H1 (cell line): ENCODE data around the gene GADD45A. TPM values are rescaled to one million over a fixed set of nuclear protein-coding genes. Genes with fewer than 3 reads are reported as not detected.

Source experiments
- CTCF ChIA-PET: fragments of 300-600 bp; sonication (Branson Sonifier 250); formaldehyde crosslinking; loops from one replicate; lab custom pipeline; 2021; ENCODE audit not compliant: partially characterized antibody; lab: Charles Lee
- POLR2A ChIA-PET: fragments of 300-600 bp; sonication (Branson Sonifier 250); formaldehyde crosslinking; loops from one replicate; lab custom pipeline; 2021; ENCODE audit warnings: inconsistent platforms; ENCODE audit not compliant: partially characterized antibody; lab: Charles Lee
- DNase-seq, 2 experiments: peaks; one replicate each; pipeline versions ENCODE4 v3.0.0 to v3.0.0-alpha.2; 2010 to 2022; ENCODE audit warnings: low spot score in 2 of 2, low read depth in 1 of 2, mixed read lengths in 1 of 2
- FAIRE-seq: peaks from 2 replicates; lab custom pipeline; 2011; peaks lifted over from hg19 to GRCh38; lab: Jason Lieb, UNC
- H2AFZ ChIP-seq: 2 replicates; pipeline ENCODE4 v1.8.1; 2012; ENCODE audit warnings: low read length, inconsistent platforms
- H2AK5ac ChIP-seq: 2 replicates; pipeline ENCODE4 v1.6.1; 2013; ENCODE audit warnings: low read depth, low read length
- H2BK120ac ChIP-seq: replicated peaks from 2 replicates; pipeline ENCODE3; 2013; ENCODE audit warnings: low read depth, low read length, inconsistent platforms
- H2BK12ac ChIP-seq: 2 replicates; pipeline ENCODE4 v1.6.1; 2013; ENCODE audit warnings: low read depth, low read length
- H2BK15ac ChIP-seq: 2 replicates; pipeline ENCODE4 v1.6.1; 2013; ENCODE audit warnings: low read length
- H2BK20ac ChIP-seq: 2 replicates; pipeline ENCODE4 v1.6.1; 2013; ENCODE audit warnings: low read length
- H2BK5ac ChIP-seq: 2 replicates; pipeline ENCODE4 v1.6.1; 2013; ENCODE audit warnings: low read depth, low read length
- H3K14ac ChIP-seq: 2 replicates; pipeline ENCODE4 v1.6.1; 2013; ENCODE audit warnings: inconsistent platforms; ENCODE audit not compliant: insufficient read length
- H3K18ac ChIP-seq: 2 replicates; pipeline ENCODE4 v1.6.1; 2013; ENCODE audit warnings: low read length; ENCODE audit errors: extremely low read depth
- H3K23ac ChIP-seq: 2 replicates; pipeline ENCODE4 v1.6.1; 2013; ENCODE audit warnings: inconsistent platforms; ENCODE audit not compliant: insufficient read length
- H3K23me2 ChIP-seq: 2 replicates; pipeline ENCODE4 v1.6.1; 2013; ENCODE audit warnings: low read depth, low read length
- H3K27ac ChIP-seq: 2 replicates; pipeline ENCODE4 v1.6.1; 2011; ENCODE audit warnings: low read depth, low read length, inconsistent platforms
- H3K27me3 ChIP-seq, 4 experiments: replicated peaks in 1 of 4; 1 replicate in 1 of 4; 2 replicates in 3 of 4; pipeline versions ENCODE4 v1.6.1 to v1.8.1; 2011 to 2013; ENCODE audit warnings: low read length in 3 of 4, mild to moderate bottlenecking in 3 of 4, inconsistent platforms in 2 of 4, mixed read lengths in 2 of 4, moderate library complexity in 1 of 4; ENCODE audit not compliant: control insufficient read depth in 3 of 4, insufficient read depth in 3 of 4; ENCODE audit errors: extremely low read depth in 1 of 4
- H3K36me3 ChIP-seq, 4 experiments: 2 replicates each; pipeline versions ENCODE4 v1.6.1 to v1.8.1; 2011 to 2013; ENCODE audit warnings: mild to moderate bottlenecking in 4 of 4, low read length in 3 of 4, moderate library complexity in 2 of 4, control low read depth in 1 of 4, inconsistent platforms in 1 of 4; ENCODE audit not compliant: insufficient read depth in 4 of 4, control insufficient read depth in 2 of 4
- H3K4ac ChIP-seq: replicated peaks from 2 replicates; pipeline ENCODE3; 2013; ENCODE audit warnings: low read length, low read depth, mixed read lengths, inconsistent platforms; ENCODE audit not compliant: insufficient read length
- H3K4me1 ChIP-seq, 4 experiments: replicated peaks in 1 of 4; 1 replicate in 1 of 4; 2 replicates in 3 of 4; pipeline versions ENCODE4 v1.6.1 to v1.8.1; 2011 to 2013; ENCODE audit warnings: low read length in 3 of 4, inconsistent platforms in 2 of 4, mixed read lengths in 1 of 4; ENCODE audit not compliant: insufficient read depth in 4 of 4, control insufficient read depth in 3 of 4
- H3K4me2 ChIP-seq, 2 experiments: 2 replicates each; pipeline versions ENCODE4 v1.6.1 to v1.8.1; 2011 to 2013; ENCODE audit warnings: low read depth in 2 of 2, low read length in 2 of 2, control low read depth in 1 of 2, inconsistent platforms in 1 of 2, mild to moderate bottlenecking in 1 of 2; ENCODE audit not compliant: insufficient read depth in 1 of 2
- H3K4me3 ChIP-seq, 4 experiments: fragments of 200-600, 300-600 bp in 1 of 4; sonication (generic), shearing (Covaris generic), sonication (Bioruptor Twin) in 1 of 4; 2 replicates each; pipeline versions ENCODE4 v1.5.1 to v1.8.1; 2011 to 2016; ENCODE audit warnings: low read length in 4 of 4, low read depth in 3 of 4, control low read depth in 2 of 4, inconsistent platforms in 2 of 4, mild to moderate bottlenecking in 2 of 4, mixed read lengths in 1 of 4, moderate library complexity in 1 of 4; ENCODE audit not compliant: insufficient read depth in 2 of 4; ENCODE audit errors: extremely low read depth in 1 of 4
- H3K56ac ChIP-seq: replicated peaks from 2 replicates; pipeline ENCODE3; 2013; ENCODE audit warnings: low read depth, mild to moderate bottlenecking, mixed read lengths, low read length, inconsistent platforms; ENCODE audit not compliant: insufficient read length
- H3K79me1 ChIP-seq: 2 replicates; pipeline ENCODE4 v1.6.1; 2013; ENCODE audit warnings: low read depth, low read length, control low read depth
- H3K79me2 ChIP-seq, 2 experiments: 2 replicates each; pipeline versions ENCODE4 v1.6.1 to v1.8.1; 2012 to 2013; ENCODE audit warnings: low read length in 2 of 2, mild to moderate bottlenecking in 2 of 2, inconsistent platforms in 1 of 2; ENCODE audit not compliant: insufficient read depth in 2 of 2, control insufficient read depth in 1 of 2
- H3K9ac ChIP-seq, 4 experiments: replicated peaks in 1 of 4; 1 replicate in 1 of 4; 2 replicates in 3 of 4; pipeline versions ENCODE4 v1.6.1 to v1.8.1; 2011 to 2013; ENCODE audit warnings: low read depth in 3 of 4, low read length in 3 of 4, control low read depth in 2 of 4, mild to moderate bottlenecking in 2 of 4, moderate library complexity in 2 of 4, inconsistent platforms in 1 of 4; ENCODE audit errors: extremely low read depth in 1 of 4
- H3K9me3 ChIP-seq, 2 experiments: 2 replicates each; pipeline versions ENCODE4 v1.6.1 to v1.8.1; 2012 to 2013; ENCODE audit warnings: mild to moderate bottlenecking in 2 of 2, moderate library complexity in 2 of 2, control low read depth in 1 of 2, inconsistent platforms in 1 of 2, low read depth in 1 of 2, low read length in 1 of 2, mixed read lengths in 1 of 2; ENCODE audit not compliant: insufficient read depth in 2 of 2
- H4K20me1 ChIP-seq, 2 experiments: replicated peaks in 1 of 2; 2 replicates each; pipeline versions ENCODE3 to v1.8.1; 2011 to 2013; ENCODE audit warnings: inconsistent platforms in 2 of 2, low read length in 2 of 2, mild to moderate bottlenecking in 1 of 2; ENCODE audit not compliant: insufficient read depth in 2 of 2, control insufficient read depth in 1 of 2
- H4K5ac ChIP-seq: 2 replicates; pipeline ENCODE4 v1.6.1; 2013; ENCODE audit warnings: low read length, low read depth, mixed read lengths, inconsistent platforms; ENCODE audit not compliant: insufficient read length
- H4K8ac ChIP-seq: 2 replicates; pipeline ENCODE4 v1.8.0; 2013; ENCODE audit warnings: mild to moderate bottlenecking, moderate library complexity, low read length, inconsistent platforms; ENCODE audit not compliant: insufficient read depth; ENCODE audit errors: extremely low read depth
- H4K91ac ChIP-seq: replicated peaks from 2 replicates; pipeline ENCODE3; 2013; ENCODE audit warnings: low read length, mixed read lengths, inconsistent platforms; ENCODE audit not compliant: insufficient read length
- WGBS, 2 experiments: shearing (Covaris generic) in 1 of 2; methylation state at CpG; one replicate each; pipeline versions ENCODE4 v1.1.6 to v1.1.7; 2013 to 2015; ENCODE audit warnings: low lambda C conversion rate in 2 of 2, mixed read lengths in 2 of 2, inconsistent platforms in 1 of 2, low coverage in 1 of 2, missing lambda C conversion rate in 1 of 2; ENCODE audit not compliant: insufficient replicate concordance in 2 of 2, insufficient coverage in 1 of 2, insufficient read length in 1 of 2; ENCODE audit errors: extremely low coverage in 1 of 2, missing lambda C conversion rate in 1 of 2; 5-methylcytosine and 5-hydroxymethylcytosine counted together
- polyA plus RNA-seq, 7 experiments: library from polyadenylated mRNA; depleted of rRNA in 3 of 7; stranded (reverse) in 5 of 7; unstranded in 2 of 7; fragments of >200 nt in 5 of 7; fragments of 200-250 nt in 2 of 7; gene quantifications; 1 replicate in 5 of 7; 2 replicates in 1 of 7; 4 replicates in 1 of 7; pipeline versions ENCODE4 v1.2.1 to v1.2.3, GENCODE V29; 2011 to 2013; ENCODE audit warnings: missing spikeins in 2 of 7, mixed read lengths in 2 of 7
- total RNA-seq: library from RNA; stranded (reverse); fragmentation: NEBNext Ultra II Directional; extraction: Animal tissue kit (Norgen Biotek cat#: 25700); gene quantifications from 2 replicates; pipeline ENCODE4 v1.2.1, GENCODE V29; 2021
- TF ChIP-seq, protein P1 (sequence below): IDR thresholded peaks from 2 replicates; pipeline ENCODE4 v1.6.1; 2011; ENCODE audit warnings: low read depth, mild to moderate bottlenecking, low read length; ENCODE audit not compliant: insufficient read depth

GADD45A gene
- total and polyA plus RNA-seq, 2 of the 8 experiments (the other 6 are each of a cell fraction or from before 2014, with no cell fraction given): 7.6 to 15.6 TPM

DNA sequence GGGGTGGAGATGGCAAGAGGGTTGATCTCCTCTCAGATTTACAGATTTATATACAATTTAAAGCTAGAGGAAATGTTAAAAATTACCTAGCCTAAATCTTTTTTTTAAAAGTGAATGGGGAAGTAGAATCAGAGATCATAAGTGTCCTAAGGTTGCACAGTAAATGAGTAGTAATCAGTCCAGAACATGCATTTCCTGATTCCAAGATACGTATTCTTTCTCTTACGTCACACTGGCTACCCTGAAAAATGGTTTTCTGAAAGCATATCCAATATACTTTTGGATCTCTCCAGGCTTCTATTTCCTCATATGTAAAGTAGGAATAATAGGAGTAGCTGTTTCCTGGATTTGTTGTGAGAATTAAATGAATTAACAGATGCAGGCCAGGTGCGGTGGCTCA, 11.7 kb downstream of the GADD45A start:
- H2AK5ac ChIP-seq: no peak overlapping the region
- no peak overlapping the region for H4K91ac ChIP-seq
- no peaks in the 10 kb centered on the region for H3K79me2 ChIP-seq
- no peak overlapping the region for H4K8ac ChIP-seq
- no peak overlapping the region for H3K56ac ChIP-seq
- H4K20me1 ChIP-seq: no peaks in the 10 kb centered on the region
- no peak overlapping the region for H3K14ac ChIP-seq
- DNase-seq (no peak), FAIRE-seq (no peak)
- POLR2A ChIA-PET: interaction anchor here (5.4 kb wide), 1 partner anchor 11 kb away, joined by 24 read pairs; the partner anchor contains the start of gene GADD45A
- WGBS, 2 experiments: 96% methylated on average over 3 of the region's 3 CpGs; no CpG with 5 or more reads in 1 of the 2 experiments
- H2BK20ac ChIP-seq: no peak overlapping the region
- H2BK5ac ChIP-seq: no peak overlapping the region
- H2BK120ac ChIP-seq: no peak overlapping the region
- H3K4me2 ChIP-seq: no peak overlapping the region
- no peaks in the 10 kb centered on the region for H3K27me3 ChIP-seq
- no peaks in the 10 kb centered on the region for H3K79me1 ChIP-seq
- no peak overlapping the region for H3K4ac ChIP-seq
- no peak overlapping the region for H3K4me3 ChIP-seq
- no peak overlapping the region for H2BK12ac ChIP-seq
- peaks cover 0 to 3% (median 0%) of the 10 kb centered on the region in 4 experiments; a peak in 2 of 7 replicates for H3K4me1 ChIP-seq
- no peaks in the 10 kb centered on the region for H3K36me3 ChIP-seq
- no peaks in the 10 kb centered on the region for H3K23me2 ChIP-seq
- H3K18ac ChIP-seq: no peak overlapping the region
- no peak overlapping the region for H3K27ac ChIP-seq
- CTCF ChIA-PET: interaction anchor here (1.3 to 1.7 kb wide), 3 partner anchors 9 to 64 kb away, joined by 3 to 8 read pairs (median 5); no protein-coding TSS in a partner anchor
- H3K23ac ChIP-seq: no peak overlapping the region
- H2BK15ac ChIP-seq: no peak overlapping the region
- H4K5ac ChIP-seq: no peak overlapping the region
- H2AFZ ChIP-seq: no peak overlapping the region
- H3K9me3 ChIP-seq: no peaks in the 10 kb centered on the region
- TF ChIP-seq, protein P1, sequence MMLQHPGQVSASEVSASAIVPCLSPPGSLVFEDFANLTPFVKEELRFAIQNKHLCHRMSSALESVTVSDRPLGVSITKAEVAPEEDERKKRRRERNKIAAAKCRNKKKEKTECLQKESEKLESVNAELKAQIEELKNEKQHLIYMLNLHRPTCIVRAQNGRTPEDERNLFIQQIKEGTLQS: no peak
- H3K9ac ChIP-seq: no peak overlapping the region
